Neural cell (in vitro differentiated cells): ENCODE results near the gene ELFN1. TPM values are rescaled to one million over a fixed set of nuclear protein-coding genes. Genes with fewer than 3 reads are reported as not detected.

Source experiments
- H2AFZ ChIP-seq: fragments of 200-600, 300-800 bp; sonication (generic), shearing (Covaris generic); 2 replicates; pipeline ENCODE4 v1.6.0; 2014; ENCODE audit warnings: low read depth, mild to moderate bottlenecking, antibody characterized with exemption, low read length, moderate library complexity
- H3F3A ChIP-seq: fragments of 200-600 bp; shearing (Covaris generic); 2 replicates; pipeline ENCODE4 v1.6.1; 2016; ENCODE audit warnings: mild to moderate bottlenecking, moderate library complexity, mixed read lengths, antibody characterized with exemption, low read length; ENCODE audit not compliant: insufficient read depth, poor library complexity, severe bottlenecking
- H3K27ac ChIP-seq: fragments of 200-600, 300-800 bp; sonication (generic), shearing (Covaris generic); 2 replicates; pipeline ENCODE4 v1.5.1; 2014; ENCODE audit warnings: mild to moderate bottlenecking, low read length, moderate library complexity
- H3K27me3 ChIP-seq: fragments of 300-800, 200-600 bp; sonication (generic), shearing (Covaris generic); 2 replicates; pipeline ENCODE4 v1.6.0; 2014; ENCODE audit warnings: mild to moderate bottlenecking, low read depth, low read length, moderate library complexity; ENCODE audit not compliant: insufficient read depth
- H3K36me3 ChIP-seq: fragments of 300-800, 200-600 bp; sonication (generic), shearing (Covaris generic); 2 replicates; pipeline ENCODE4 v1.5.1; 2014; ENCODE audit warnings: mild to moderate bottlenecking, antibody characterized with exemption, low read length, moderate library complexity; ENCODE audit not compliant: insufficient read depth
- H3K4me2 ChIP-seq: fragments of 300-800, 200-600 bp; sonication (generic), shearing (Covaris generic); 2 replicates; pipeline ENCODE4 v1.6.0; 2014; ENCODE audit warnings: mild to moderate bottlenecking, low read length
- H3K4me3 ChIP-seq: fragments of 300-800, 200-600 bp; sonication (generic), shearing (Covaris generic); 2 replicates; pipeline ENCODE4 v1.5.1; 2014; ENCODE audit warnings: mild to moderate bottlenecking, low read length, moderate library complexity
- H3K79me2 ChIP-seq: fragments of 200-600 bp; shearing (Covaris generic); replicated peaks from 2 replicates; pipeline ENCODE4 v1.6.0; 2014; ENCODE audit warnings: mild to moderate bottlenecking, low read length, moderate library complexity; ENCODE audit not compliant: insufficient read depth
- H3K9ac ChIP-seq: fragments of 300-800, 200-600 bp; sonication (generic), shearing (Covaris generic); 2 replicates; pipeline ENCODE4 v1.6.1; 2016; ENCODE audit warnings: mild to moderate bottlenecking, low read length, mixed read lengths
- H3K9me2 ChIP-seq: fragments of 200-600 bp; shearing (Covaris generic); 2 replicates; pipeline ENCODE4 v1.6.1; 2016; ENCODE audit warnings: mild to moderate bottlenecking, low read length, mixed read lengths; ENCODE audit not compliant: insufficient read depth
- H3K9me3 ChIP-seq: fragments of 200-600, 300-800 bp; sonication (generic), shearing (Covaris generic); 2 replicates; pipeline ENCODE4 v1.6.1; 2016; ENCODE audit warnings: mild to moderate bottlenecking, mixed run types, low read length, moderate library complexity, mixed read lengths
- H4K20me1 ChIP-seq: fragments of 200-600 bp; shearing (Covaris generic); 2 replicates; pipeline ENCODE4 v1.6.1; 2016; ENCODE audit warnings: mild to moderate bottlenecking, mixed run types; ENCODE audit not compliant: insufficient read depth
- CTCF ChIP-seq: fragments of 450-650 bp; IDR thresholded peaks from 2 replicates; pipeline ENCODE4 v1.5.1; 2014; ENCODE audit warnings: antibody characterized with exemption, mild to moderate bottlenecking, moderate library complexity; ENCODE audit not compliant: poor library complexity, severe bottlenecking
- EP300 ChIP-seq: fragments of 450-650 bp; conservative IDR thresholded peaks from 2 replicates; pipeline ENCODE4 v1.6.1; 2014; ENCODE audit warnings: antibody characterized with exemption, mild to moderate bottlenecking, moderate library complexity; ENCODE audit not compliant: poor library complexity, severe bottlenecking
- EZH2 ChIP-seq: fragments of 200-600, 300-800 bp; shearing (Covaris generic), sonication (generic); IDR thresholded peaks from 2 replicates; pipeline ENCODE4 v1.6.1; 2014; ENCODE audit warnings: antibody characterized with exemption, low read length, borderline replicate concordance, mild to moderate bottlenecking; ENCODE audit not compliant: insufficient read depth, poor library complexity, severe bottlenecking
- MXI1 ChIP-seq: fragments of 450-650 bp; conservative IDR thresholded peaks from 2 replicates; pipeline ENCODE4 v1.6.1; 2014; ENCODE audit warnings: antibody characterized with exemption, mild to moderate bottlenecking; ENCODE audit not compliant: poor library complexity, severe bottlenecking
- POLR2AphosphoS5 ChIP-seq: IDR thresholded peaks from 2 replicates; pipeline ENCODE4 v1.6.1; 2012
- RAD21 ChIP-seq: fragments of 450-650 bp; conservative IDR thresholded peaks from 2 replicates; pipeline ENCODE4 v1.6.1; 2014; ENCODE audit warnings: antibody characterized with exemption, mild to moderate bottlenecking, moderate library complexity
- REST ChIP-seq: IDR thresholded peaks from 2 replicates; pipeline ENCODE4 v1.6.1; 2012; ENCODE audit warnings: borderline replicate concordance
- SMC3 ChIP-seq: fragments of 450-650 bp; conservative IDR thresholded peaks from 2 replicates; pipeline ENCODE4 v1.6.1; 2014; ENCODE audit warnings: antibody characterized with exemption, mild to moderate bottlenecking, moderate library complexity; ENCODE audit not compliant: poor library complexity
- TAF1 ChIP-seq: IDR thresholded peaks from 2 replicates; pipeline ENCODE4 v1.6.1; 2012; ENCODE audit warnings: low read depth
- polyA plus RNA-seq: library from polyadenylated mRNA; depleted of rRNA; stranded (reverse); fragments of >200 nt; gene quantifications from 2 replicates; pipeline ENCODE4 v1.2.3, GENCODE V29; 2014

Gene ELFN1
- polyA plus RNA-seq, 1 donor from 2014 or later = 11.8 TPM

GRCh38 chr7:1670894-1671593 is 967 bp downstream of the ELFN1 start:
- Histone ChIP-seq H3F3A (no peaks in the 10 kb centered on the region), H2AFZ (no peak overlapping the region), H3K9me2 (no peaks in the 10 kb centered on the region), H3K4me2 (no peak overlapping the region), H3K4me3 (peak overlapping the region; percentile 67), H3K79me2 (peaks cover 24% of the 10 kb centered on the region), H3K27me3 (no peaks in the 10 kb centered on the region), H3K36me3 (no peaks in the 10 kb centered on the region), H3K9ac (peak overlapping the region; percentile 53), H3K27ac (no peak overlapping the region), H4K20me1 (no peaks in the 10 kb centered on the region), H3K9me3 (no peaks in the 10 kb centered on the region)
- TF ChIP-seq EZH2 = no peak
- no peak for TF ChIP-seq RAD21
- TF ChIP-seq EP300 = no peak
- TF ChIP-seq SMC3 = no peak
- no peak for TF ChIP-seq TAF1
- no peak for TF ChIP-seq MXI1
- no peak for TF ChIP-seq CTCF
- no peak for TF ChIP-seq POLR2AphosphoS5
- no peak for TF ChIP-seq REST

- peaks cover 24% of the 10 kb centered on the region for H3K79me2 ChIP-seq
- no peaks in the 10 kb centered on the region for H4K20me1 ChIP-seq
- no peak overlapping the region for H3K27ac ChIP-seq
- H3K9me2 ChIP-seq = no peaks in the 10 kb centered on the region
- no peaks in the 10 kb centered on the region for H3K36me3 ChIP-seq
- no peak overlapping the region for H3K4me2 ChIP-seq
- no peak overlapping the region for H3K9ac ChIP-seq
- H3K27me3 ChIP-seq = no peaks in the 10 kb centered on the region
- TF ChIP-seq RAD21 (no peak), POLR2AphosphoS5 (no peak), EP300 (no peak), MXI1 (no peak), CTCF (no peak), EZH2 (no peak), SMC3 (no peak), REST (no peak), TAF1 (no peak)
- no peak overlapping the region for H2AFZ ChIP-seq
- no peaks in the 10 kb centered on the region for H3F3A ChIP-seq
- no peaks in the 10 kb centered on the region for H3K9me3 ChIP-seq
- no peak overlapping the region for H3K4me3 ChIP-seq
Observed at GRCh38 chr7:1671594-1672451, 1.7 kb downstream of the ELFN1 start.
